ENCODE results near the gene MGAT5B. TPM values are rescaled to one million over a fixed set of nuclear protein-coding genes. Genes with fewer than 3 reads are reported as not detected.

MGAT5B gene
- total and polyA plus RNA-seq, 10 of the 15 experiments (the other 5 are each of a cell fraction or from before 2014, with no cell fraction given), result 0.13 TPM; not detected in 9

DNA sequence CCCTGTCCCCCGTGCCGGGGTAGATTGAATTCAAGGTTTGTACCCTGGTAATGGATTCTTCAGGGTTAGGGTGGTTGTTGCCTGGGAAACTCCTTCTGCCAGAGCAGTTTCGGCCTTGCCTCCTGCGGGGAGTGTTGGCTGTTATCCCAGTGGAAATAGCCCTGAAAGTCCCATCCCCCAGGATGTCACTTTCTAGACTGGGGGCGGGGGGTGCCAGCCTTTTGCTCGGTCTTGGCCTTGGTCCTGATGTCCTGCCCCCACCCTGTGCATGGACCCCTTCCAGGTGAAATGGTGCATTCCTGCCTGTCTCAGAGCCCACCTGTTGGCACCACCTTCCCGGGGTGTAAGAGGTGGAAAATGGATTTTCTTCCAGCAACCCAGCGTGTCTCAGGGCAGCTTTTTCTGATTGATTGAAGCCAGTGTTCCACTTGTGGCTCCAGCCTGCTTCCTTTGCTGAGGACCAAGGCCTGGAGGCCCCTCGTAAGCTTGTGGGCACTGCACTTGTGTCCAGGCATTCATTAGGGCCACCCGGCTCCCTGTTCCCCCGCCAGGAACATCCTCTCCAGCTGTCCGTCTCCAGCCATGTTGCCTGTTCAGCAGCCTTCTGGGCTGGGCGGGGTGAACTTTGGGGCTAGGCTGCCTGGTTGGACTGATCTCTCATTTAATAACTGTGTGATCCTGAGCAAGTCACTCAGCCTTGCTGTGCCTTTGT is 25.6 kb downstream of the MGAT5B start (continued):
- TF ChIP-seq SMARCA5 (IDR thresholded peaks at IDR 0.05), result no peak
- no peak for TF ChIP-seq TCF12 (IDR thresholded peaks at IDR 0.05; ENCODE audit: low read depth, low read length)
- TF ChIP-seq ETV6 (conservative IDR thresholded peaks at IDR 0.05 in 1 of 2, IDR thresholded peaks at IDR 0.05 in 1 of 2; ENCODE audit: borderline replicate concordance in 1 of 2, low read depth in 1 of 2), result no peak
- TF ChIP-seq NFIC (IDR thresholded peaks at IDR 0.05; ENCODE audit: low read depth, low read length), result no peak
- no peak for TF ChIP-seq SREBF1 (IDR thresholded peaks at IDR 0.05; ENCODE audit: low read length)
- TF ChIP-seq, protein P1, sequence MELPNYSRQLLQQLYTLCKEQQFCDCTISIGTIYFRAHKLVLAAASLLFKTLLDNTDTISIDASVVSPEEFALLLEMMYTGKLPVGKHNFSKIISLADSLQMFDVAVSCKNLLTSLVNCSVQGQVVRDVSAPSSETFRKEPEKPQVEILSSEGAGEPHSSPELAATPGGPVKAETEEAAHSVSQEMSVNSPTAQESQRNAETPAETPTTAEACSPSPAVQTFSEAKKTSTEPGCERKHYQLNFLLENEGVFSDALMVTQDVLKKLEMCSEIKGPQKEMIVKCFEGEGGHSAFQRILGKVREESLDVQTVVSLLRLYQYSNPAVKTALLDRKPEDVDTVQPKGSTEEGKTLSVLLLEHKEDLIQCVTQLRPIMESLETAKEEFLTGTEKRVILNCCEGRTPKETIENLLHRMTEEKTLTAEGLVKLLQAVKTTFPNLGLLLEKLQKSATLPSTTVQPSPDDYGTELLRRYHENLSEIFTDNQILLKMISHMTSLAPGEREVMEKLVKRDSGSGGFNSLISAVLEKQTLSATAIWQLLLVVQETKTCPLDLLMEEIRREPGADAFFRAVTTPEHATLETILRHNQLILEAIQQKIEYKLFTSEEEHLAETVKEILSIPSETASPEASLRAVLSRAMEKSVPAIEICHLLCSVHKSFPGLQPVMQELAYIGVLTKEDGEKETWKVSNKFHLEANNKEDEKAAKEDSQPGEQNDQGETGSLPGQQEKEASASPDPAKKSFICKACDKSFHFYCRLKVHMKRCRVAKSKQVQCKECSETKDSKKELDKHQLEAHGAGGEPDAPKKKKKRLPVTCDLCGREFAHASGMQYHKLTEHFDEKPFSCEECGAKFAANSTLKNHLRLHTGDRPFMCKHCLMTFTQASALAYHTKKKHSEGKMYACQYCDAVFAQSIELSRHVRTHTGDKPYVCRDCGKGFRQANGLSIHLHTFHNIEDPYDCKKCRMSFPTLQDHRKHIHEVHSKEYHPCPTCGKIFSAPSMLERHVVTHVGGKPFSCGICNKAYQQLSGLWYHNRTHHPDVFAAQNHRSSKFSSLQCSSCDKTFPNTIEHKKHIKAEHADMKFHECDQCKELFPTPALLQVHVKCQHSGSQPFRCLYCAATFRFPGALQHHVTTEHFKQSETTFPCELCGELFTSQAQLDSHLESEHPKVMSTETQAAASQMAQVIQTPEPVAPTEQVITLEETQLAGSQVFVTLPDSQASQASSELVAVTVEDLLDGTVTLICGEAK (IDR thresholded peaks at IDR 0.05; ENCODE audit: borderline replicate concordance), result no peak
- TF ChIP-seq, protein P2, sequence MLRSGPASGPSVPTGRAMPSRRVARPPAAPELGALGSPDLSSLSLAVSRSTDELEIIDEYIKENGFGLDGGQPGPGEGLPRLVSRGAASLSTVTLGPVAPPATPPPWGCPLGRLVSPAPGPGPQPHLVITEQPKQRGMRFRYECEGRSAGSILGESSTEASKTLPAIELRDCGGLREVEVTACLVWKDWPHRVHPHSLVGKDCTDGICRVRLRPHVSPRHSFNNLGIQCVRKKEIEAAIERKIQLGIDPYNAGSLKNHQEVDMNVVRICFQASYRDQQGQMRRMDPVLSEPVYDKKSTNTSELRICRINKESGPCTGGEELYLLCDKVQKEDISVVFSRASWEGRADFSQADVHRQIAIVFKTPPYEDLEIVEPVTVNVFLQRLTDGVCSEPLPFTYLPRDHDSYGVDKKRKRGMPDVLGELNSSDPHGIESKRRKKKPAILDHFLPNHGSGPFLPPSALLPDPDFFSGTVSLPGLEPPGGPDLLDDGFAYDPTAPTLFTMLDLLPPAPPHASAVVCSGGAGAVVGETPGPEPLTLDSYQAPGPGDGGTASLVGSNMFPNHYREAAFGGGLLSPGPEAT (IDR thresholded peaks at IDR 0.05; ENCODE audit: low read depth), result no peak
- TF ChIP-seq MYC (IDR thresholded peaks at IDR 0.05; ENCODE audit: insufficient read depth, insufficient read length, insufficient replicate concordance, low read length, severe bottlenecking), result no peak
- no peak for TF ChIP-seq SUPT20H (IDR thresholded peaks at IDR 0.05; ENCODE audit: borderline replicate concordance, control insufficient read depth, low read depth, low read length)
